H9 (cell line): Measurements from ENCODE around the gene PARL. TPM values are rescaled to one million over a fixed set of nuclear protein-coding genes. Genes with fewer than 3 reads are reported as not detected.

Experiments
- DNase-seq: peaks from one replicate; pipeline ENCODE4 v3.0.0-alpha.2; 2017
- H2AFZ ChIP-seq: one replicate; pipeline ENCODE4 v1.6.1; 2013; ENCODE audit warnings: mild to moderate bottlenecking, low read length, control low read depth, moderate library complexity
- H2AK5ac ChIP-seq: 2 replicates; pipeline ENCODE4 v1.6.1; 2013; ENCODE audit warnings: low read length, control low read depth, mixed read lengths; ENCODE audit not compliant: insufficient read length
- H2BK120ac ChIP-seq: one replicate; pipeline ENCODE4 v1.6.1; 2013; ENCODE audit warnings: low read depth, mild to moderate bottlenecking, low read length, control low read depth, inconsistent platforms; ENCODE audit not compliant: poor library complexity, severe bottlenecking
- H2BK12ac ChIP-seq: 2 replicates; pipeline ENCODE4 v1.6.1; 2013; ENCODE audit warnings: low read length, control low read depth, mixed read lengths, low read depth; ENCODE audit not compliant: insufficient read length
- H2BK15ac ChIP-seq: 2 replicates; pipeline ENCODE4 v1.6.1; 2013; ENCODE audit warnings: low read depth, low read length, control low read depth
- H2BK20ac ChIP-seq: one replicate; pipeline ENCODE4 v1.6.1; 2013; ENCODE audit warnings: low read depth, mild to moderate bottlenecking, low read length, control low read depth, inconsistent platforms; ENCODE audit not compliant: poor library complexity, severe bottlenecking
- H2BK5ac ChIP-seq: 2 replicates; pipeline ENCODE4 v1.6.1; 2013; ENCODE audit warnings: low read length, control low read depth, mixed read lengths; ENCODE audit not compliant: insufficient read length
- H3K14ac ChIP-seq: 2 replicates; pipeline ENCODE4 v1.6.1; 2013; ENCODE audit warnings: low read length, control low read depth; ENCODE audit not compliant: insufficient read depth
- H3K18ac ChIP-seq: 2 replicates; pipeline ENCODE4 v1.6.1; 2013; ENCODE audit warnings: low read depth, mild to moderate bottlenecking, mixed read lengths, low read length, control low read depth; ENCODE audit not compliant: insufficient read length
- H3K23ac ChIP-seq: 2 replicates; pipeline ENCODE4 v1.6.1; 2013; ENCODE audit warnings: low read length, control low read depth, mixed read lengths, low read depth; ENCODE audit not compliant: insufficient read length
- H3K23me2 ChIP-seq: 2 replicates; pipeline ENCODE4 v1.6.1; 2013; ENCODE audit warnings: low read depth, mild to moderate bottlenecking, mixed read lengths, low read length, control low read depth; ENCODE audit not compliant: insufficient read length, poor library complexity, severe bottlenecking
- H3K27ac ChIP-seq: 2 replicates; pipeline ENCODE4 v1.5.1; 2013; ENCODE audit warnings: low read length, control low read depth, mixed read lengths, low read depth; ENCODE audit not compliant: insufficient read length
- H3K27me3 ChIP-seq: 2 replicates; pipeline ENCODE4 v1.6.1; 2013; ENCODE audit warnings: low read length, control low read depth, inconsistent platforms; ENCODE audit not compliant: insufficient read depth
- H3K4ac ChIP-seq: 2 replicates; pipeline ENCODE4 v1.6.1; 2013; ENCODE audit warnings: low read depth, mild to moderate bottlenecking, control low read depth, inconsistent platforms, low read length, moderate library complexity
- H3K4me1 ChIP-seq: 2 replicates; pipeline ENCODE4 v1.6.1; 2013; ENCODE audit warnings: low read length, control low read depth, inconsistent platforms; ENCODE audit not compliant: insufficient read depth
- H3K4me2 ChIP-seq: 2 replicates; pipeline ENCODE4 v1.6.1; 2013; ENCODE audit warnings: low read length, control low read depth, mixed read lengths; ENCODE audit not compliant: insufficient read length, insufficient read depth
- H3K56ac ChIP-seq: 2 replicates; pipeline ENCODE4 v1.6.1; 2013; ENCODE audit warnings: low read depth, mild to moderate bottlenecking, mixed read lengths, low read length, control low read depth; ENCODE audit not compliant: insufficient read length
- H3K79me1 ChIP-seq: 2 replicates; pipeline ENCODE4 v1.6.1; 2013; ENCODE audit warnings: low read depth, mild to moderate bottlenecking, moderate library complexity, low read length, control low read depth, inconsistent platforms; ENCODE audit not compliant: insufficient read depth, poor library complexity, severe bottlenecking
- H3K79me2 ChIP-seq: 2 replicates; pipeline ENCODE4 v1.6.1; 2013; ENCODE audit warnings: low read length, control low read depth, inconsistent platforms; ENCODE audit not compliant: insufficient read depth
- H3K9ac ChIP-seq: 2 replicates; pipeline ENCODE4 v1.6.1; 2013; ENCODE audit warnings: low read length, control low read depth, mixed read lengths; ENCODE audit not compliant: insufficient read length; ENCODE audit errors: extremely low read depth
- H3K9me3 ChIP-seq: one replicate; pipeline ENCODE4 v1.6.1; 2013; ENCODE audit warnings: low read depth, low read length, inconsistent platforms; ENCODE audit not compliant: control insufficient read depth
- H3T11ph ChIP-seq: one replicate; pipeline ENCODE4 v1.6.1; 2013; ENCODE audit warnings: mild to moderate bottlenecking, low read length, control low read depth, inconsistent platforms
- H4K20me1 ChIP-seq: one replicate; pipeline ENCODE4 v1.6.1; 2013; ENCODE audit not compliant: control insufficient read depth, insufficient read length, insufficient read depth
- H4K5ac ChIP-seq: 2 replicates; pipeline ENCODE4 v1.6.1; 2013; ENCODE audit warnings: low read depth, mild to moderate bottlenecking, mixed read lengths, low read length, control low read depth; ENCODE audit not compliant: insufficient read length
- H4K8ac ChIP-seq: replicated peaks from 2 replicates; pipeline ENCODE4 v1.6.1; 2013; ENCODE audit warnings: low read length, control low read depth, mixed read lengths, low read depth; ENCODE audit not compliant: insufficient read length
- H4K91ac ChIP-seq: 2 replicates; pipeline ENCODE4 v1.6.1; 2013; ENCODE audit warnings: low read depth, mild to moderate bottlenecking, moderate library complexity, mixed read lengths, low read length, control low read depth; ENCODE audit not compliant: insufficient read length
- H3K27ac Mint-ChIP-seq, 3 experiments: 2 replicates in 2 of 3; 3 replicates in 1 of 3; pipeline ENCODE4 v1.8.0; 2020 to 2021; ENCODE audit warnings: mixed read lengths in 3 of 3, mild to moderate bottlenecking in 1 of 3, moderate library complexity in 1 of 3
- H3K27me3 Mint-ChIP-seq: 2 replicates; pipeline ENCODE4 v1.8.0; 2021; ENCODE audit warnings: low read depth, mild to moderate bottlenecking, moderate library complexity, mixed read lengths
- H3K36me3 Mint-ChIP-seq, 3 experiments: 2 replicates in 2 of 3; 3 replicates in 1 of 3; pipeline ENCODE4 v1.8.0; 2020 to 2021; ENCODE audit warnings: low read depth in 3 of 3, mixed read lengths in 3 of 3; ENCODE audit not compliant: insufficient read depth in 1 of 3
- H3K4me1 Mint-ChIP-seq, 2 experiments: 2 replicates each; pipeline ENCODE4 v1.8.0; 2020; ENCODE audit warnings: mixed read lengths in 2 of 2
- H3K4me3 Mint-ChIP-seq, 2 experiments: 2 replicates in 1 of 2; 3 replicates in 1 of 2; pipeline ENCODE4 v1.8.0; 2020 to 2021; ENCODE audit warnings: mild to moderate bottlenecking in 2 of 2, mixed read lengths in 2 of 2, moderate library complexity in 1 of 2
- H3K9me3 Mint-ChIP-seq, 2 experiments: 2 replicates in 1 of 2; 3 replicates in 1 of 2; pipeline ENCODE4 v1.8.0; 2020; ENCODE audit warnings: mild to moderate bottlenecking in 2 of 2, mixed read lengths in 2 of 2, moderate library complexity in 1 of 2
- CTCF ChIP-seq: fragments of 200-600 bp; sonication (generic); conservative IDR thresholded peaks from 3 replicates; pipeline ENCODE4 v1.8.0; 2021; ENCODE audit warnings: antibody characterized with exemption, mild to moderate bottlenecking
- WGBS: extraction: QIAGEN DNeasy Blood & Tissue Kit; methylation state at CpG from one replicate; pipeline ENCODE4 v1.1.7; 2013; ENCODE audit warnings: missing lambda C conversion rate, low lambda C conversion rate, mixed read lengths; ENCODE audit not compliant: insufficient read length; ENCODE audit errors: extremely low coverage; 5-methylcytosine and 5-hydroxymethylcytosine counted together
- total RNA-seq: library from RNA; stranded (reverse); gene quantifications from 2 replicates; pipeline ENCODE4 v1.2.1, GENCODE V29; 2021

Gene PARL
- total RNA-seq, 1 experiment from 2014 or later = 94.5 TPM

GRCh38 chr3:183817639-183818038 is 67.0 kb downstream of the PARL start:
- Histone ChIP-seq H4K5ac (no peak overlapping the region), H3K27me3 (no peaks in the 10 kb centered on the region), H3K23ac (no peak overlapping the region), H3K79me2 (no peaks in the 10 kb centered on the region), H2AFZ (no peak overlapping the region), H3K9ac (no peak overlapping the region), H2BK15ac (no peak overlapping the region), H3K9me3 (no peaks in the 10 kb centered on the region), H3K23me2 (no peaks in the 10 kb centered on the region), H2BK12ac (no peak overlapping the region), H3K27ac (no peak overlapping the region), H2AK5ac (no peak overlapping the region), H3K4ac (no peak overlapping the region), H3K14ac (no peak overlapping the region), H2BK20ac (no peak overlapping the region), H2BK5ac (no peak overlapping the region), H3K18ac (no peak overlapping the region), H3K79me1 (no peaks in the 10 kb centered on the region), H4K8ac (no peak overlapping the region), H3K4me1 (no peaks in the 10 kb centered on the region), H3K4me2 (no peak overlapping the region), H3K56ac (no peak overlapping the region), H4K91ac (no peak overlapping the region), H3T11ph (no peak overlapping the region), H2BK120ac (no peak overlapping the region), H4K20me1 (no peaks in the 10 kb centered on the region)
- TF ChIP-seq CTCF = no peak
- H3K9me3 Mint-ChIP-seq = no peaks in the 10 kb centered on the region
- no peak overlapping the region; a peak in 1 of 7 replicates for H3K27ac Mint-ChIP-seq
- H3K4me1 Mint-ChIP-seq = peaks cover 5 to 9% of the 10 kb centered on the region in 2 experiments
- H3K36me3 Mint-ChIP-seq = peaks cover 0 to 32% (median 21%) of the 10 kb centered on the region in 3 experiments; a peak in 6 of 7 replicates
- H3K4me3 Mint-ChIP-seq = no peak overlapping the region
- H3K27me3 Mint-ChIP-seq = no peaks in the 10 kb centered on the region; the same call in none of the 2 replicates
- WGBS = no CpG with 5 or more reads among the region's 9 CpGs
- DNase-seq = no peak
